Measurements from ENCODE around the gene ERCC2. TPM values are rescaled to one million over a fixed set of nuclear protein-coding genes. Genes with fewer than 3 reads are reported as not detected.

The ERCC2 gene
- total RNA-seq, 1 donor from 2014 or later, result 13.7 TPM

DNA sequence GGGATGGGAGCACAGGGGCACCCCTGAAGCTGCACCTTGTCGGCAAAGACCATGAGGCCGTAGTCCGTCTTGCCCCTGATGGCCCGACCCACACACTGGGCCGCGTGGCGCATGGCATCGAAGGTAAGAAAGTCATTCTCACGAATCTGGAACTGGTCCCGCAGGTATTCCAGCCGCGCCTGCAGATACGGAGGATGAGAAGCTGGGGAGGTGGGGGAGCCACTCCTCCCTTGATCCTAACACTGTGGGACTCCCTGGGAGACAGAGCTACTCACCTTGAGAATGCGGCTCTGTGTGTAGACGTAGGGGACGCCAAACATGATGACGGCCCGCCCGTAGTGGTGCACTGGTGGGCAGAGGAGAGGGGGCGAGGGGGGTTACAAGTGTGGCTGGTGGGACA is 17.9 kb downstream of the ERCC2 start:
- Histone ChIP-seq H3K4me1 (no peaks in the 10 kb centered on the region), H3K27me3 (peaks cover 3% of the 10 kb centered on the region), H3K27ac (no peak overlapping the region), H3K9me3 (no peaks in the 10 kb centered on the region), H3K36me3 (peaks cover 11% of the 10 kb centered on the region), H3K4me3 (no peak overlapping the region)
- DNase-seq (no peak), ATAC-seq (no peak)
- TF ChIP-seq, protein P1, sequence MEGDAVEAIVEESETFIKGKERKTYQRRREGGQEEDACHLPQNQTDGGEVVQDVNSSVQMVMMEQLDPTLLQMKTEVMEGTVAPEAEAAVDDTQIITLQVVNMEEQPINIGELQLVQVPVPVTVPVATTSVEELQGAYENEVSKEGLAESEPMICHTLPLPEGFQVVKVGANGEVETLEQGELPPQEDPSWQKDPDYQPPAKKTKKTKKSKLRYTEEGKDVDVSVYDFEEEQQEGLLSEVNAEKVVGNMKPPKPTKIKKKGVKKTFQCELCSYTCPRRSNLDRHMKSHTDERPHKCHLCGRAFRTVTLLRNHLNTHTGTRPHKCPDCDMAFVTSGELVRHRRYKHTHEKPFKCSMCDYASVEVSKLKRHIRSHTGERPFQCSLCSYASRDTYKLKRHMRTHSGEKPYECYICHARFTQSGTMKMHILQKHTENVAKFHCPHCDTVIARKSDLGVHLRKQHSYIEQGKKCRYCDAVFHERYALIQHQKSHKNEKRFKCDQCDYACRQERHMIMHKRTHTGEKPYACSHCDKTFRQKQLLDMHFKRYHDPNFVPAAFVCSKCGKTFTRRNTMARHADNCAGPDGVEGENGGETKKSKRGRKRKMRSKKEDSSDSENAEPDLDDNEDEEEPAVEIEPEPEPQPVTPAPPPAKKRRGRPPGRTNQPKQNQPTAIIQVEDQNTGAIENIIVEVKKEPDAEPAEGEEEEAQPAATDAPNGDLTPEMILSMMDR (IDR thresholded peaks at IDR 0.05), result no peak
- intact Hi-C loops (cut with DNase I), result no loop called here

GRCh38 chr19:45352062-45352461 is 18.3 kb downstream of the ERCC2 start:
- H3K27ac ChIP-seq, result no peak overlapping the region
- TF ChIP-seq, protein P1 (IDR thresholded peaks at IDR 0.05), result no peak
- peaks cover 11% of the 10 kb centered on the region for H3K36me3 ChIP-seq
- H3K4me1 ChIP-seq, result no peaks in the 10 kb centered on the region
- no peaks in the 10 kb centered on the region for H3K9me3 ChIP-seq
- H3K27me3 ChIP-seq, result peaks cover 7% of the 10 kb centered on the region
- intact Hi-C loops (cut with DNase I), result no loop called here
- H3K4me3 ChIP-seq, result no peak overlapping the region
- DNase-seq (no peak), ATAC-seq (no peak)

DNA sequence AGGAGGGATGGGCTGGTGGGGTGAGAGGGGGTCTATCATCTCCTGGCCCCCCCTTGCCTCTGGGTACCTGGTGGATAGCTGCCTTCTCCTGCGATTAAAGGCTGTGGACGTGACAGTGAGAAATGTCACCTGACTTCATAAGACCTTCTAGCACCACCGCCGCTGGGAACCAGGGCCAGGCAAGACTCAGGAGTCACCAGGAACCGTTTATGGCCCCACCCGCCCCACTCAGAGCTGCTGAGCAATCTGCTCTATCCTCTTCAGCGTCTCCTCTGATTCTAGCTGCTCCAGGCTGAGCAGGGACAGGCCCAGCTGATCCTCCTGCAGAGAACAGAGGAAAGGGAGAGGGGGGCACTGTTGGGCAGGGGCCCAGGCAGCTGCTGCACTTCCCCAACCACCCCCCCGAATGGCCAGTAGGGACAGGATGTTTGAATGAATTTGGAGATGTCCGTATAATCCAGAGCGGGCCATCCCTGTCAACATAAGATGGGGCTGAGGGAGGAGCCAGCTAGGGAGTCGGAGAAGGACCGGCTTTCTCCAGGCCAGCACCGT is 18.9 kb downstream of the ERCC2 start:
- DNase-seq (no peak), ATAC-seq (no peak)
- intact Hi-C loops (cut with DNase I), result no loop called here
- H3K4me1 ChIP-seq, result no peaks in the 10 kb centered on the region
- no peaks in the 10 kb centered on the region for H3K9me3 ChIP-seq
- peaks cover 11% of the 10 kb centered on the region for H3K27me3 ChIP-seq
- TF ChIP-seq, protein P1 (IDR thresholded peaks at IDR 0.05), result no peak
- no peak overlapping the region for H3K4me3 ChIP-seq
- no peak overlapping the region for H3K27ac ChIP-seq
- peaks cover 11% of the 10 kb centered on the region for H3K36me3 ChIP-seq

DNA sequence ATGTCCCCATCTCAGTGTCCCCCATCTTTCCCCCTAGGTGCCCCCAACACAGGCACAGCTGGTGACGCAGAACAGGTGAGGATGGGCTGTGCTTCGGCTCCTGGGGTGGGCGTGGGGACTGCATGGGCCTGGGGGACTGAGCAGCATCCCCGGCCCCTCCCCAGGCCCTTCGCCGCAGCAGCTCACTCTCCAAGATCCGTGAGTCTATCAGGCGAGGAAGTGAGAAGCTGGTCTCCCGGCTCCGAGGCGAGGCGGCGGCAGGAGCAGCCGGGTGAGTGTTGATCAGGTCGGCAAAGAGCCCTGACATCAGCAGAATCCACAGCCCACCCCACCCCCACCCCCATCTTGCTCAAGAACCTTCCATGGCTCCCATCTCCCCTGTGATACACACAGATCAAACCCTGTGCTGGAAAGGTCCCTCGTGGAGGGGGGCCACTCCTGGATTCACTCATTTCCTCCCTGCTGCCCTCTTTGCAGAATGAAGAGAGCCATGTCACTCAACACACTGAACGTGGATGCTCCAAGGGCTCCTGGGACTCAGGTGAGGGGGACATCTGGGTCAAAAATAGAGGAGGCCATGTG is 19.8 kb downstream of the ERCC2 start:
- Histone ChIP-seq H3K27me3 (peaks cover 20% of the 10 kb centered on the region), H3K27ac (no peak overlapping the region), H3K4me1 (no peaks in the 10 kb centered on the region), H3K4me3 (no peak overlapping the region), H3K9me3 (no peaks in the 10 kb centered on the region), H3K36me3 (peaks cover 11% of the 10 kb centered on the region)
- no peak for ATAC-seq
- intact Hi-C loops (cut with DNase I), result no loop called here
- TF ChIP-seq, protein P1 (IDR thresholded peaks at IDR 0.05), result no peak
- no peak for DNase-seq

GRCh38 chr19:45349430-45349941 is 20.9 kb downstream of the ERCC2 start:
- H3K9me3 ChIP-seq, result no peaks in the 10 kb centered on the region
- DNase-seq (no peak), ATAC-seq (no peak)
- H3K36me3 ChIP-seq, result peaks cover 11% of the 10 kb centered on the region
- intact Hi-C loops (cut with DNase I), result no loop called here
- no peaks in the 10 kb centered on the region for H3K4me1 ChIP-seq
- H3K27ac ChIP-seq, result no peak overlapping the region
- TF ChIP-seq, protein P1 (IDR thresholded peaks at IDR 0.05), result no peak
- peaks cover 31% of the 10 kb centered on the region for H3K27me3 ChIP-seq
- no peak overlapping the region for H3K4me3 ChIP-seq
